Measurements from ENCODE around the gene MYOZ2.
"Not testable (repeated sequence)": the region's sequence is repeated elsewhere in the genome, so short reads cannot be mapped to it uniquely, and the experiment has no call there.

The MYOZ2 gene

GRCh38 chr4:119130365-119131065 lies 5.1 kb upstream of the MYOZ2 start:
- FAIRE-seq = no peak

GRCh38 chr4:119131164-119131563 lies 4.5 kb upstream of the MYOZ2 start:
- FAIRE-seq = no peak

- no peak for FAIRE-seq
These were observed 3.3 kb upstream of the MYOZ2 start for GRCh38 chr4:119132306-119132705.

- FAIRE-seq = no peak
These were observed 914 bp downstream of the MYOZ2 start for GRCh38 chr4:119136546-119136945.

- no peak for FAIRE-seq
These were observed 2.4 kb downstream of the MYOZ2 start for GRCh38 chr4:119138046-119138445.

GRCh38 chr4:119139311-119139710 lies 3.7 kb downstream of the MYOZ2 start:
- FAIRE-seq = no peak

- FAIRE-seq = no peak
These were observed 4.2 kb downstream of the MYOZ2 start for GRCh38 chr4:119139822-119140252.

- FAIRE-seq = not testable (repeated sequence)
These were observed 5.7 kb downstream of the MYOZ2 start for GRCh38 chr4:119141283-119141682.

GRCh38 chr4:119142833-119143232 lies 7.2 kb downstream of the MYOZ2 start:
- FAIRE-seq = no peak

- FAIRE-seq = not testable (repeated sequence)
These were observed 7.7 kb downstream of the MYOZ2 start for GRCh38 chr4:119143341-119143740.

- no peak for FAIRE-seq
These were observed 13.5 kb downstream of the MYOZ2 start for GRCh38 chr4:119149110-119149509.

- no peak for FAIRE-seq
These were observed 15.5 kb downstream of the MYOZ2 start for GRCh38 chr4:119151161-119151560.

- FAIRE-seq = no peak
These were observed 17.1 kb downstream of the MYOZ2 start for GRCh38 chr4:119152741-119153140.

- FAIRE-seq = no peak
These were observed 26.5 kb downstream of the MYOZ2 start for GRCh38 chr4:119162174-119162573.

- no peak for FAIRE-seq
These were observed 30.1 kb downstream of the MYOZ2 start for GRCh38 chr4:119165767-119166166.

- FAIRE-seq = no peak
These were observed 34.6 kb downstream of the MYOZ2 start for GRCh38 chr4:119170195-119170594.

- FAIRE-seq = no peak
These were observed 36.6 kb downstream of the MYOZ2 start for GRCh38 chr4:119172223-119172622.

- not testable (repeated sequence) for FAIRE-seq
These were observed 38.2 kb downstream of the MYOZ2 start for GRCh38 chr4:119173729-119174361.

GRCh38 chr4:119179011-119179410 lies 43.4 kb downstream of the MYOZ2 start:
- FAIRE-seq = no peak

GRCh38 chr4:119184128-119184527 lies 48.5 kb downstream of the MYOZ2 start:
- FAIRE-seq = no peak

GRCh38 chr4:119189638-119190037 lies 54.0 kb downstream of the MYOZ2 start:
- no peak for FAIRE-seq

GRCh38 chr4:119190354-119190753 lies 54.7 kb downstream of the MYOZ2 start:
- FAIRE-seq = no peak

- no peak for FAIRE-seq
These were observed 55.9 kb downstream of the MYOZ2 start for GRCh38 chr4:119191505-119191904.

GRCh38 chr4:119197772-119198212 lies 62.2 kb downstream of the MYOZ2 start:
- FAIRE-seq = no peak

GRCh38 chr4:119204916-119205315 lies 69.3 kb downstream of the MYOZ2 start:
- no peak for FAIRE-seq
